Body of pancreas (tissue), 4 donors: Measurements from ENCODE around the gene SNX5.

Experiments used
- POLR2A ChIP-seq, 3 donors: fragments of 450-650 bp; IDR thresholded peaks; one replicate each; pipeline ENCODE4 v1.6.1; 2016; ENCODE audit warnings: antibody characterized with exemption in 3 of 3, mild to moderate bottlenecking in 2 of 3
- TF ChIP-seq, protein P1 (sequence below), 7 experiments: fragments of 450-650 bp in 4 of 7; fragments of 200-600 bp in 3 of 7; sonication (generic) in 3 of 7; IDR thresholded peaks; one replicate each; pipeline ENCODE4 v1.5.1; 2016 to 2019; ENCODE audit warnings: antibody characterized with exemption in 7 of 7

DNA sequence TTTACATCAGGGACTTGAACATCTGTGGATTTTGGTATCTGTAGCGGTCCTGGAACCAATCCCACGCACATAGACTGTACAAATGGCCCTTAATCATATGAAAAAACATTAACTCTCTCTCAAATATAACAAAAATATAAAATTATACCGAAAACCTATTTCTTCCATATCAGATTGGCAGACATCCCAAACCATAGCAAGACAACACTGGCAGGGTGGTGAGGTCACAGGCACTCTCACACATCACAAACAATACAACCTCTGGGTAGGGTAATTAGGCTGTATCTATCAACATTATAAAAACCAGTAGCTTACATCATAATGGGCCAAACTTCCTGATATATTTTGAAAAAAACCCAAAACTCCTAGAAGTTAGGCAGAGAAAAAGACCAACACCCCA lies 48.2 kb upstream of the SNX5 start:
- TF ChIP-seq, protein P1, sequence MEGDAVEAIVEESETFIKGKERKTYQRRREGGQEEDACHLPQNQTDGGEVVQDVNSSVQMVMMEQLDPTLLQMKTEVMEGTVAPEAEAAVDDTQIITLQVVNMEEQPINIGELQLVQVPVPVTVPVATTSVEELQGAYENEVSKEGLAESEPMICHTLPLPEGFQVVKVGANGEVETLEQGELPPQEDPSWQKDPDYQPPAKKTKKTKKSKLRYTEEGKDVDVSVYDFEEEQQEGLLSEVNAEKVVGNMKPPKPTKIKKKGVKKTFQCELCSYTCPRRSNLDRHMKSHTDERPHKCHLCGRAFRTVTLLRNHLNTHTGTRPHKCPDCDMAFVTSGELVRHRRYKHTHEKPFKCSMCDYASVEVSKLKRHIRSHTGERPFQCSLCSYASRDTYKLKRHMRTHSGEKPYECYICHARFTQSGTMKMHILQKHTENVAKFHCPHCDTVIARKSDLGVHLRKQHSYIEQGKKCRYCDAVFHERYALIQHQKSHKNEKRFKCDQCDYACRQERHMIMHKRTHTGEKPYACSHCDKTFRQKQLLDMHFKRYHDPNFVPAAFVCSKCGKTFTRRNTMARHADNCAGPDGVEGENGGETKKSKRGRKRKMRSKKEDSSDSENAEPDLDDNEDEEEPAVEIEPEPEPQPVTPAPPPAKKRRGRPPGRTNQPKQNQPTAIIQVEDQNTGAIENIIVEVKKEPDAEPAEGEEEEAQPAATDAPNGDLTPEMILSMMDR (IDR thresholded peaks at IDR 0.05): no peak
- no peak for TF ChIP-seq POLR2A (IDR thresholded peaks at IDR 0.05)
